ENCODE results near the gene TMEM244.
"Not testable (repeated sequence)": the region's sequence is repeated elsewhere in the genome, so short reads cannot be mapped to it uniquely, and the experiment has no call there.

The TMEM244 gene, protein sequence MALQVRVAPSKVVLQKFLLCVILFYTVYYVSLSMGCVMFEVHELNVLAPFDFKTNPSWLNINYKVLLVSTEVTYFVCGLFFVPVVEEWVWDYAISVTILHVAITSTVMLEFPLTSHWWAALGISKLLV

DNA sequence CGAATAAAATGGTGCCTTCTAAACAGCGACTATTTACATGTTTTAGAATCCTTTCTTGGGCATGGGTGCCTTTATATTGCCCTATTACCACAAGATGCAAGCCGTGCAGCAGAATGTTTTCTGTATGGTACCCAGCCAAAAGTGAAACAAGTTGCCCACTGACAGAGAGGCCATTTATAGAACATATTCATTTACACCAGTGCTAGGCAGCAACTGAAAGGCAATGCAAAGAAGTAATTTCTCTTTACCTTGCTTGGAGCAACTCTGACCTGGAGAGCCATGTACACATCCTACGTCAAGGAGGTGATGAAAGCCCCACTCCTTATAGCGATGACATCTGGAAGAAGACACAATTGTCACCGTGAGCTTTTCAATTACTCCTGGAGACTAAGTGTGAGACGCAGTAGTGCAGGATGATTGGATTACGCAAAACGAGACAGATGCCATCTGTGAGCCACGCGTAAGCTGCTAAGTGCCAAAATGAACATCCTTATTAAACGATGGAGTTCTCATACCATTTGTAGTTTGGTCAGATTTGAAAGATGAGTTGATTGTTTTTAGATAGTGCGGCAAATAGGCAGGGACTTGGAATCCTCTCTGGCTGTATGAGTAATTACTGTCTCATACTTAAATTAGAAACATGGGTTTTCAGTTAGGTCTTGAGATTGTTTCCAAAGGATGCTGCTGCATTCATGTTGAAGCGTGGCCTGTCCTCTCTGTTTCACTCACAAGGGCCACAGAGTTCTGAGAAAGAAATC, at the start of gene TMEM244:
TSS of gene TMEM244 (minus strand) at position 408 of the 758 bp plus-strand sequence. CDS start at position 281, 127 bp downstream.
- DNase-seq: no peak

DNA sequence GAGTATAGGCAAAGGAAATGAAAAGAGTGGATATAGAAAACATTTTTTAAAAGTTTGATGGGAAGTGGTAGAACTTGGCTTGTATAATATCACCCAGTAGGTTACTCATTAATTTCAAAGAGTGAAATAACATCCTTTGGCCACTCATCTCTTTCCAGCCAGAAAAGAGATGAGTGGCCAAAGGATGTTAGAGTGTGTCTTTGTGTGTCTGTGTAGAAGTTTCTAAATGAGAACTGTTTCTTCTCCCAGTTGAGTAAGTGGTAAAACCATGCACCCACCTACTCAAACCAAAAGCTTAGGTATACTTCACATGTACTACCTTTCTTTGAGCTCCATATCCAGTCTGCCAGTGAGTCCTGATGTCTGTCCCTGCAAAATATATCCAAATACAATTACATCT, 47.7 kb upstream of the TMEM244 start:
- DNase-seq: no peak

DNA sequence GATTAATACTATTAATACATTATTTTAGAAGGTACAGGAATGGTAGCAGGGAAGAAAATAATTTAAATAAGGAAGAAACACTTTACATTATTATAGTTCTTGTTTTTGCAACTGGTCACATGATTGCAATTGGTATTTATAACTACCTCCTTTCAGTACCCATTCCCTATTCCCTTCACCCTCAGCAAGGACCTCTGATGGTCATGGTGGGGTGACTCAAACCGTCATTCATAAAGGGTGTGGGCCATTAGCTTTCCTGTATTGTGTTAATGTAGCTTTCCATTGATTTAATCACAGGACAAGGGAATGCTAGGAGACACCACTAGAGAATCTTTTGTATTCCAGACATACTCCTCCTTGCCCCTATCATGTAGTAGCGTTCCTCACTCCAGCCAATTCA, 47.2 kb upstream of the TMEM244 start:
- DNase-seq: no peak

GRCh38 chr6:129906515-129907077, 45.5 kb upstream of the TMEM244 start:
- DNase-seq: no peak

- DNase-seq: no peak
Measured at GRCh38 chr6:129903082-129903481, 42.0 kb upstream of the TMEM244 start.

GRCh38 chr6:129902681-129903080, 41.6 kb upstream of the TMEM244 start:
- no peak for DNase-seq

DNA sequence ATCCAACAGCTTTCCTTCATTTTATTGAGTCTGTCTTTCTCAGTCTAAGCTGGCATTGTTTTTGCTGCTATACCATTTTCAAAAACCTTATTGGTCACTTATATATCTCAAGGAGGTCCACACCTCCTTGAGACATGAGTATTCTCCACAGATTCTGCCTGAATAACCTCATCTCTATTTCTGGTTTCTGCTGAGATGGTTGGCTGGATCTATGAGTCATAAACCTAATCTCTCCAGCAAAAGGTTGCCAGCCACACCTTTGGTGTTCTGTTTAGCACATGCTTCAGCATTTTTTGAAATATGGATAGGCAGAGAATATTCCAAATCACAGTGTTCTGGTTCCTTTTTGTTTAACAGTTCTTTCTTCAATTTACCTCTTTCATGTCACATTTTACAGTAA, 40.8 kb upstream of the TMEM244 start:
- no peak for DNase-seq

- DNase-seq: no peak
Measured at GRCh38 chr6:129895692-129896091, 34.6 kb upstream of the TMEM244 start.

- DNase-seq: no peak
Measured at GRCh38 chr6:129894921-129895320, 33.8 kb upstream of the TMEM244 start.

GRCh38 chr6:129893640-129894039, 32.5 kb upstream of the TMEM244 start:
- DNase-seq: no peak

- no peak for DNase-seq
Measured at GRCh38 chr6:129890701-129891100, 29.6 kb upstream of the TMEM244 start.

GRCh38 chr6:129890164-129890563, 29.0 kb upstream of the TMEM244 start:
- DNase-seq: no peak

- DNase-seq: no peak
Measured at GRCh38 chr6:129889580-129889979, 28.5 kb upstream of the TMEM244 start.

GRCh38 chr6:129886401-129887155, 25.5 kb upstream of the TMEM244 start:
- DNase-seq: no peak

- DNase-seq: no peak
Measured at GRCh38 chr6:129884211-129884610, 23.1 kb upstream of the TMEM244 start.

- no peak for DNase-seq
Measured at GRCh38 chr6:129882510-129883023, 21.5 kb upstream of the TMEM244 start.

GRCh38 chr6:129877894-129878293, 16.8 kb upstream of the TMEM244 start:
- not testable (repeated sequence) for DNase-seq

- no peak for DNase-seq
Measured at GRCh38 chr6:129875610-129876520, 14.8 kb upstream of the TMEM244 start.

DNA sequence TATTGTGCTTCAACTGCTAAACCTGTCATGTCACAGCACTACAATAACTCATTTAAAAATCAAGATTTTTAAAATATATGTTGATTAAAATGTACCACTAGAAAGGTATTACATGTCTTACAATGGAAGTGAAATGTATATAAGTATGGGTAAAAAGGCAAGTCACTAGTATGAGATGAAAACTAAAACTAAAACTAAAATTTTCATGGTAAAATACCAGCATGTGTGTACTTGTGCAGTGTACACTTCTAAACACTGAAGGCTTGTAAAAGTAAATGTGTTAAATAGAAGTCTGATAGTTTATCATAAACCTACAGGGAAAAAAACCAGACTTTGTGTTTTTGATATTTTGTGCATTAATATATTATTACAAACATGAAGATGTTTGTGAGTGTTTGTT, 13.7 kb upstream of the TMEM244 start:
- DNase-seq: no peak

GRCh38 chr6:129872586-129872985, 11.5 kb upstream of the TMEM244 start:
- no peak for DNase-seq

GRCh38 chr6:129871221-129871620, 10.1 kb upstream of the TMEM244 start:
- DNase-seq: no peak

DNA sequence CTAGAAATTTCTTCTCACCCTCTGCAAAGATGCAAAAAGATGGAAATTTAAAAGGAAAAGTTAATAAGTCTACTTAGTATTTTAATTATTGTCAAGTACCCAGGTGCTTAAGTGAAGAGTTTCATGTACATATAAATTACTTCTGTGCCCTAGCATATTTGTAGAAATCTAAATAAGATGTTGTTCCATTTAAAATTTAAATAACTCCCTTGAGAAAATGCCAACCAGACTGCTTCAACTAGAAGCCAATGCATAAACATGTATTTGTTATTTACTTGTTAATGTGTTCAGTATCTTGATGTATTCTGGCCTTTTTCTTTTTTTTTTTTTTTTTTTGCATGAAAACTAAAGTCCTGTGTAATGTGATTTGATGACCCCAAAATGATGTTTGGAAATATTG, 6.3 kb upstream of the TMEM244 start:
- no peak for DNase-seq

Measured in CD4-positive, alpha-beta T cell treated with Interleukin-15 for 1 hour (primary cell).